Stomach smooth muscle (tissue), 2 donors: ENCODE measurements around the gene COA8.

ENCODE experiments used
- H3K27ac ChIP-seq: one replicate; pipeline ENCODE4 v1.7.0; 2013; ENCODE audit warnings: mild to moderate bottlenecking, low read length, inconsistent platforms
- H3K27me3 ChIP-seq, 2 donors: one replicate each; pipeline ENCODE4 v1.7.0; 2013; ENCODE audit warnings: low read length in 2 of 2; ENCODE audit not compliant: insufficient read depth in 2 of 2, control insufficient read depth in 1 of 2
- H3K36me3 ChIP-seq, 2 donors: one replicate each; pipeline ENCODE4 v1.7.0; 2013; ENCODE audit warnings: low read length in 2 of 2; ENCODE audit not compliant: control insufficient read depth in 2 of 2, insufficient read depth in 2 of 2
- H3K4me1 ChIP-seq: one replicate; pipeline ENCODE4 v1.7.0; 2013; ENCODE audit warnings: low read length; ENCODE audit not compliant: control insufficient read depth, insufficient read depth
- H3K4me3 ChIP-seq, 2 donors: one replicate each; pipeline ENCODE4 v1.7.0; 2013; ENCODE audit warnings: low read length in 2 of 2
- H3K9ac ChIP-seq, 2 donors: one replicate each; pipeline ENCODE4 v1.7.0; 2013; ENCODE audit warnings: low read length in 2 of 2, mild to moderate bottlenecking in 1 of 2
- H3K9me3 ChIP-seq, 2 donors: one replicate each; pipeline ENCODE4 v1.7.0; 2013; ENCODE audit warnings: low read length in 2 of 2; ENCODE audit not compliant: control insufficient read depth in 2 of 2
- donor health status: healthy.
- donor health status: Pancreatic carcinoma.

COA8 gene

DNA sequence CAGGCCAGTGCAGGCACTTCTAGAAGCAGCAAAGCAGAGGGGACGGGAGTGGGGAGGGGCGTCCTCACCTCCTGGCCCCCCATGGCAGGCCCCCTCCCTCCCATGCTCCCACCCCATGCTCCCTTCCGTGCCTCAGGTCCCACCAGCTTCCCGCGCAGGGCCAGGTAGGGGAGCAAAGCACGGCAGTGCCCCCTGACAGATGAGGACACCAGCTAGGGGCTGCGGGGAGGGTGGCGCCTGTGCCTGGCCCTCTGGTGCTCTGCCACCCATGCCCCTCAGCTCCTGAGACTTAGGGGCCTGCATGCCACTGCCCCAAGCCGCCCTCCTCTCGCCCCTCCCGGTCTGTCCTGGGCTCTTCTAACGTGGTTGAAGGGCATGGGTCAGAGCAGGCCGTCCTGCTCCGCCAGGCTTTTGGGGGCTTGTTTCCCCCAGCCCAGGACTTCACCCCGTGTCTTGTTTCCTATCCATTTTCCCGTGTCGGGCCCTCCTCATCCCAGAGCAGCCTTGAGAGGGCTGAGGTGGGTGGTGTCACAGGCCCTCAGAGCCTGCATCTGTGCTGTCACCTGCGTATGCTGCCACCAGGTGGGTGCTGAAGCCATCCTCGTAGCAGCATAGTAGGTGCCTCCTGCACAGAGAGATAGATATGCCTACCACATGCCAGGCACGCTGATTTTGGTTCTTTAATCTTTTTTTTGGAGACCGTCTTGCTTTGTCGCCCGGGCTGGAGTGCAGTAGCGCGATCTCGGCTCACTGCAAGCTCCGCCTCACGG, 23.5 kb upstream of the COA8 start:
- Histone ChIP-seq H3K27ac (peak overlapping the region; percentile 98), H3K9me3 (no peaks in the 10 kb centered on the region), H3K27me3 (no peaks in the 10 kb centered on the region), H3K4me1 (peaks cover 93% of the 10 kb centered on the region), H3K36me3 (no peaks in the 10 kb centered on the region), H3K4me3 (no peak overlapping the region), H3K9ac (peak overlapping the region in 1 of 2 donors; percentile 2)

DNA sequence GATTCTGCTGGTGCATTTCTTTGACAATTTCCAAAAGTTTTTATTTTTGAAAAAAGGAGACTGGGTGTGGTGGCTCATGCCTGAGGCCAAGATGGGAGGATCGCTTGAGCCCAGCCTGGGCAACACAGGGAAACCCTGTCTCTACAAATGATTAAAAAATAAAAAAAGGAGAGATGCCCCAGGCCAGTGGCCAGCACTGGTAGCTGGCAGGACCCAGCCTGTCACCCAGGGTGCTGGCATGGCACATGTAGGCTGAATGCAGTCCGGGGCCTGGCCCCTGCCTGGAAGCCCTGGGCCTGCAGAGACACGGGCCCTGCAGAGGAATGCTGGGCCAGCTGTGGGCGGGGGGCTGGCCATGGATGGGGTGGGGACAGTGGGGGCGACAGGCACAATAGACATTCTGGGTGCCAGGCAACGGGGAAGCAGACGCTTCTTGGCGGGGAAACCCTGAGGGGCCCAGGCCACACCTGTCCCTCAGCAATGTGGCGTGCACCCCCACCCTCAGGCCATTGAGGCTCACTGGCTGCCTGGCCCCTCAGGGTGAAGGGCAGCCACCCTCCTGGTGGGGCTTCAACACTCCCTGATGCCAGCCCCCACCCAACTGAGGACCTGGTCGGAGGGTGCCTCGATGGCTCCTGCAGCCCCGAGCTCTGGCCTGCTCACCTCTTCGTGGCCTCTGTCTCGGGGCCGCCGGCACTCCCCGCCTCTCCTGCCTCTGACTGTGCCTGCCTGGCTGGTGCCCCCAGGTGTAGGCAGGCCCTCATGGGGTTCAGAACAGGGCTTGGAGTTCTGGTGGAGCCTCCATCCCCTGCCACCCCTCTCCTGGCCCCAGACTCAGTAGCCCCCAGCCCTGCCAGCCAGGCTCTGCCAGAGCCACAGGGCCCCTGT, 21.7 kb upstream of the COA8 start:
- peak overlapping the region; percentile 75 for H3K27ac ChIP-seq
- H3K4me3 ChIP-seq: peak overlapping the region; percentile 22 to 40
- H3K4me1 ChIP-seq: peaks cover 91% of the 10 kb centered on the region
- peak overlapping the region in 1 of 2 donors; percentile 29 for H3K9ac ChIP-seq
- no peaks in the 10 kb centered on the region for H3K27me3 ChIP-seq
- no peaks in the 10 kb centered on the region for H3K9me3 ChIP-seq
- H3K36me3 ChIP-seq: no peaks in the 10 kb centered on the region

DNA sequence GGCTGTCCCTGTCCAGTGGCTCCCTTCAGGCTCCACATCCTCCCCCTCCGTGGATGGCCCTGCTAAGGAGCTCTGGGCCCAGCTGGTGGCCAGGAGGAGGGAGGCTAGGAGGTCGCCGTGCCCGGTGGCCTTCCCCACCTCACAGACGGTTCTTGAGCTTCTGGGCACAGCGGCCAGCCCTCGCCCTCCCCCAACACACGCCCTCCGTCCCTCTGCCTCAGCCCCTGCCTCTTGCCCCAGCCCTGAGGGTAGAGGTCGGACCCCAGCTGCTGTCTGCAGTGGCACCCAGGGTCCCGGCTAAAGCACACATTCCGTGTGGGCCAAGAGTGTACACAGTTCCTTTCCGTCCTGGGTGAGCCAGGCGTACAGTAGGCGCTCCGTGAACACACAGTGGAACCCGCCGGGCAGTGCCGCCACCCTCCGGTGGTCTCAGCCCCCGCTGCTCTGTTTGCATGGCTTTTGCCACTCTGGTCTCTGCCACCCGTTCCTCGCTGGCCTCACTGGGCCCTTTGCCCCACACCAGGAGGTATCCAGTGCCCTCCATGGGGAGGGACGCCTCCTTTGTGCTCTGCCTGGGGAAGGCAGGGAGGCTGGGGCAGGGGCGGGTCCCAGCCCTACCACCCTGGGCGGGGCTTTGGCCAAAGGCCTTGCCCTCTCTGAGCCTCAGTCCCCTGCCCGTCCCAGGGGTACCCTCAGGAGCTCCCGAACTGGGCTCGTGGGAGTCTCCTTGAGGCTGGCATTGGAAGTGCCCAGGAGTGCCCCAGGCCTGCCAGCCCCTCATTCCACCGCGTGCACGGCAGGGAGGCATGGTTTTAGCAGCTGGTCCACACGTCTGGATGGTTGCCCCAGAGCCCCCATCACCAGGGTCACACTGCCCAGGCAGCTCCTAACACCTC, 20.8 kb upstream of the COA8 start:
- Histone ChIP-seq H3K36me3 (no peaks in the 10 kb centered on the region), H3K4me3 (peak overlapping the region; percentile 40 to 55), H3K27me3 (no peaks in the 10 kb centered on the region), H3K4me1 (peaks cover 91% of the 10 kb centered on the region), H3K9ac (peak overlapping the region; percentile 42 to 47), H3K27ac (peak overlapping the region; percentile 75), H3K9me3 (no peaks in the 10 kb centered on the region)

DNA sequence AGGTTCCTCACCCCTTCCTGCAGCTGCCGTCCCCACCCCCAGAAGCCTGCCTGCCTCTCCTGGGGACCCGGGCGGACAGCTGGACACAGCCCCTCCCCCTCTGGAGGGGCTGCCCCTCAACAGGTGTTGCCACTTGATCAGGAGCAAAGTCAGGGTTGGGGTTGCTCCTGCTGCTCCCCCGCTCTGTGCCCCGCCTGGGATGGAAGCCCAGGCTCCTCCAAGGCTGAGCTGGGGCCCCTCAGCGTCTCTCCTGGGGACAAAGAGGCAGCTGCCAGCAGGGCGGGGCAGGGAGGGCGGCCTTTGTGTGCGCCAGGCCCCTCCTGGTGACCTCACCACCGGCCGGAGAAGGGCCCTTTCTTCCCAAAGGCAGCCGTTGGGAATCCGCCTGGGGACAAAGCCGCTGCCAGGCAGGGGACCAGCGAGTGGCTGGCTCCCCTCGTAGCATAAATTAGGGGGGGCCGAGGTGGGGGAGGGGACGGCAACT, 20.1 kb upstream of the COA8 start:
- H3K9ac ChIP-seq: peak overlapping the region in 1 of 2 donors; percentile 13
- H3K27ac ChIP-seq: peak overlapping the region; percentile 75
- peak overlapping the region; percentile 40 to 55 for H3K4me3 ChIP-seq
- no peaks in the 10 kb centered on the region for H3K36me3 ChIP-seq
- peaks cover 90% of the 10 kb centered on the region for H3K4me1 ChIP-seq
- no peaks in the 10 kb centered on the region for H3K27me3 ChIP-seq
- H3K9me3 ChIP-seq: no peaks in the 10 kb centered on the region

DNA sequence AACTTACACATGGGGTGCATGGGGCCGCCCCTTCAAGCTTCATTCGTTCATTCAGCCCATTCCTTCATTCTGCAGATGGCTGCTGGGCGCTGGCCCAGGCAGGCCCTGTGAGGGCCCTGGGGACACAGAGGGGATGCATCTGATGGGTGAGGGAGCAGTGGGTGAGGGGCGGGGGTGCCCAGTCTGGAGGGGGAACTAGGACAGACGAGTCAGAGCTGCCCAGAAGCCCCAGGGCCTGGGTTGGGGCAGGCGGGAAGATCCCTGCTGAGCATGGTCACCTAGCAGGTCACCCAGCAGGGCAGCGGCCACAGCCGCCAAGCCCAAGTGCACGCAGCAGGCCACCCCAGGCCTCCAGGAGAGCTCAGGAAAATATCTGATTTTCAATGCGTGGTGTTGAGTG, 19.6 kb upstream of the COA8 start:
- Histone ChIP-seq H3K9me3 (no peaks in the 10 kb centered on the region), H3K4me1 (peaks cover 88% of the 10 kb centered on the region), H3K27me3 (no peaks in the 10 kb centered on the region), H3K36me3 (no peaks in the 10 kb centered on the region), H3K4me3 (peak overlapping the region in 1 of 2 donors; percentile 35), H3K9ac (no peak overlapping the region), H3K27ac (peak overlapping the region; percentile 75)

DNA sequence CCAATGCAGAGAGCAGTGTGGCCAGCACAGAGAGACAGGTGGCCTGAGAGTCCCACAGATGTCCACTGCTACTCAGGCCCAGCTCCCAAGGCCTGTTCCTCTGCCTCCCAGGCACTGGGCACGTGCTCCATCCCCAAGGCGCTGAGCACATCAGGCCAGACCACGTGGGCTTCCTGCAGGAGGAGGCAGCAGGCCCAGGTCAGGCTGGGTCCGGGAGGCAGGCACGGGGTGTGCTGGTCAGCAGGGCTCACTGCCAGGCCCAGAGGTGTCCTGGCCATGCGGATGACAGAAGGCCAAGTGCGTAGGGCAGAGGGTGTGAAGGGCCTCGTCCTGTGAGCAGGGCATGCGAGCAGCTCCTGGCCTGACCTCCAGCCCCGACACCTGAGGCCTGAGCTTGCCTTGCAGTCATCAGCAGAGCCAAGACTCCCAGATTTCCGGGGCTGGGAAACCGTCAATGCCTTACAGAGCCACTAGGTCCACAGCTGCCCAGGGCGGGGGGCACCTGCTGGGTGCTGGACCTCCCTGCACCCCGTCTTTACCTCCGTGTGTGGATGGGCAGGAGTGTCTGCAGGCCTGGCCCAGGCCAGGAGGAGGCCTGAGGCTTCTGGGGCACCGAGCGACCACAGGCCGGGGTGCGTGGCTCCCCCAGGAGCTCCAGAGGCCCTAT, 18.9 kb upstream of the COA8 start:
- no peaks in the 10 kb centered on the region for H3K36me3 ChIP-seq
- no peak overlapping the region for H3K9ac ChIP-seq
- peak overlapping the region; percentile 75 for H3K27ac ChIP-seq
- H3K4me1 ChIP-seq: peaks cover 88% of the 10 kb centered on the region
- H3K27me3 ChIP-seq: no peaks in the 10 kb centered on the region
- peak overlapping the region; percentile 25 to 35 for H3K4me3 ChIP-seq
- no peaks in the 10 kb centered on the region for H3K9me3 ChIP-seq

DNA sequence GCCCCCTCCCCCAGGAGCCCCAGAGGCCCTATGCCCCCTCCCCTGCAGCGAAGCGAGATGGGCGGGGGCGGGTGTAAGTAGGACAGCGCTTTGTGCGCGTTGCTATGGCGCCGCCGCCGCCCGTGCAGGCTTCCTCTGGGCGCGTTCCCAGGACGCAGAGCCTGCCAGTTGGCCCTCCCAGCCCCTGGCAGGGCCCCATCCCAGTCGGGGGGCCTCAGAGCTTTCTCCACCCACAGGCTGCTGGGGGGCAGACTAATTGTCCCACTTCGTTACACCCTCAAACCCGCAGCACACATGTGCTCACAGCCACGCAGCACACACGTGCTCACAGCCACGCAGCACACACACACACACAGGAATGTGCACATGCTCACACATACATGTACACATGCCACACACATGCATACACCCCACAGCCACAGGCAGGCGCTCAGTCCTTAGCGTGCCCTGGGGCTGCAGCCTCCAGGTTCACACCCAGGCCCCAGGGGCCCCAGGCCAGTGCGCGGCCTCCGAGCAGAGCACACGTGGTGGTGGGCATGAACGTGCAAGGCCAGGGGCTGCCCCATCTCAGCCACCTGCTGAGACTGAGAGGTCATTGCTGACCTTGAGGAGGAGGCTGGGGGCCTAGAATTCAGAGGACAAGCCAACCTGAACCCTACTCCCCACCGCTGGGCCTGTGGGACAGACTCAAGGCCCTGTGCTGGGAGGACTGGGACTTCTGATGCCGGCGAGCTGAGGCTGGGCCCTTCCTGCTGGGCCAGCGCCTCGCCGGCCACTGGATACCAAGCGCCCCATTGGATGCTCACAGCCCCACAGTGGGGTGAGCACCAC, 18.2 kb upstream of the COA8 start:
- Histone ChIP-seq H3K27ac (peak overlapping the region; percentile 75), H3K36me3 (no peaks in the 10 kb centered on the region), H3K9ac (no peak overlapping the region), H3K9me3 (no peaks in the 10 kb centered on the region), H3K4me1 (peaks cover 88% of the 10 kb centered on the region), H3K4me3 (no peak overlapping the region), H3K27me3 (no peaks in the 10 kb centered on the region)

DNA sequence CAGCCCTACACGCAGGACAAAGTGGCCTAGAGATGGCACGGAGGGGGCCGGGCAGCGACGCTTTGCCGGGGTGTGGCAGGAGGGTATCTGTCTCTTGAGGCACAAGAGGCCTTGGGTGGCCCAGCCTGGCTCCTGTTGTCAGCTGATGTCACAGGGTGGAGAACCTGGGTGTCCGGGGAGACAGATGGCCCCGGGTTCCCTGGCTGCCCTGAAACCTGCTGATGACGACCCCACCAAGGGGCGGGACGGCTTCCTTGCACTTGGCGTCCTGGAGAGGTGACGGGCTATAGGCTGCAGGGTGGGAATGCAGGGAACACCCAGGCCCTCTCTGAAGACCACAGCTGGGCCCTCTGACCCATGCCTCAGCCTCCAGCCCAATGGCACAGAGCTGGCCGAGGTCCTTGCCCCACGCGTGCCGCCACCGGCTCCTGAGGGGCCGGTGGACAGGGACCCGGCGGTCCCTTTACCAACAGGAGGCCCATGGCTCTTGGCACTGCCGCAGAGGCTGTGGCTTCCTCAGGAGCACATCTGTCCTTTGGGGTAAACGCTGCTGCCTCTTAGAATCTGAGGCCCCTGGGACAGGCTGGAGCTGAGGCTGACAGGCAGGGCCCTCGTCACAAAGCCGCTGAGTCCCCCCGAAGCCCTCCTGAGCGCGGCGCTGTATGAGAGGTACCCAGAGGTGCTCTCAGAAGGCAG, 17.4 kb upstream of the COA8 start:
- no peak overlapping the region for H3K9ac ChIP-seq
- H3K27ac ChIP-seq: peak overlapping the region; percentile 75
- no peaks in the 10 kb centered on the region for H3K9me3 ChIP-seq
- no peak overlapping the region for H3K4me3 ChIP-seq
- peaks cover 90% of the 10 kb centered on the region for H3K4me1 ChIP-seq
- no peaks in the 10 kb centered on the region for H3K36me3 ChIP-seq
- no peaks in the 10 kb centered on the region for H3K27me3 ChIP-seq
